Small intestine (tissue), 16 donors: ENCODE measurements around the gene KIAA0408. TPM values are rescaled to one million over a fixed set of nuclear protein-coding genes. Genes with fewer than 3 reads are reported as not detected.

ENCODE experiments used
- DNase-seq, 2 donors: peaks; one replicate each; pipeline versions ENCODE4 v3.0.0 to v3.0.0-alpha.2; 2013
- FAIRE-seq: peaks from 2 replicates; lab custom pipeline; 2012; peaks lifted over from hg19 to GRCh38; lab: Jason Lieb, UNC
- H3K27ac ChIP-seq, 3 donors: one replicate each; pipeline ENCODE4 v1.5.1; 2013; ENCODE audit warnings: low read length in 2 of 3, mild to moderate bottlenecking in 2 of 3, control low read depth in 1 of 3, inconsistent platforms in 1 of 3, low read depth in 1 of 3, moderate library complexity in 1 of 3
- H3K27me3 ChIP-seq, 3 donors: one replicate each; pipeline ENCODE4 v1.6.1; 2013; ENCODE audit warnings: low read length in 3 of 3, inconsistent platforms in 1 of 3; ENCODE audit not compliant: control insufficient read depth in 3 of 3, insufficient read depth in 3 of 3
- H3K36me3 ChIP-seq, 3 donors: one replicate each; pipeline ENCODE4 v1.6.1; 2013; ENCODE audit warnings: low read length in 3 of 3, inconsistent platforms in 1 of 3, low read depth in 1 of 3, mild to moderate bottlenecking in 1 of 3, moderate library complexity in 1 of 3; ENCODE audit not compliant: control insufficient read depth in 3 of 3, insufficient read depth in 2 of 3
- H3K4me1 ChIP-seq, 3 donors: one replicate each; pipeline ENCODE4 v1.6.1; 2013; ENCODE audit warnings: low read length in 2 of 3, inconsistent platforms in 1 of 3, low read depth in 1 of 3, mild to moderate bottlenecking in 1 of 3, moderate library complexity in 1 of 3; ENCODE audit not compliant: control insufficient read depth in 3 of 3, insufficient read depth in 2 of 3
- H3K4me3 ChIP-seq, 3 donors: one replicate each; pipeline ENCODE4 v1.5.1; 2013; ENCODE audit warnings: low read length in 3 of 3, control low read depth in 1 of 3, inconsistent platforms in 1 of 3, low read depth in 1 of 3, mild to moderate bottlenecking in 1 of 3, moderate library complexity in 1 of 3
- H3K9me3 ChIP-seq, 2 donors: one replicate each; pipeline ENCODE4 v1.6.1; 2013; ENCODE audit warnings: low read depth in 1 of 2, low read length in 1 of 2; ENCODE audit not compliant: control insufficient read depth in 2 of 2, insufficient read depth in 1 of 2
- WGBS, 3 donors: extraction: QIAGEN DNeasy Blood & Tissue Kit; methylation state at CpG; one replicate each; pipeline ENCODE4 v1.1.7; 2013; 5-methylcytosine and 5-hydroxymethylcytosine counted together
- long read RNA-seq, 10 donors: transcript quantifications; one replicate each; lab custom pipeline, GENCODE V29; 2026
- polyA plus RNA-seq, 4 donors: library from polyadenylated mRNA; stranded (reverse) in 3 of 4; unstranded in 1 of 4; fragments of 200-250 nt in 3 of 4; fragments of 120-200 nt in 1 of 4; gene quantifications; one replicate each; pipeline versions ENCODE4 v1.2.1 to v1.2.3, GENCODE V29; 2013
- donor health status: healthy with polysubstance abuse.
- donor health status: control.
- donor health status: control.
- donor health status: Bipolar disorder and iron deficiency.
- donor health status: healthy.

Gene KIAA0408
- 1 to 10 TPM in 3 of 4 donors, not detected in 1; 1.1 to 2.6 (median 2.0) TPM for polyA plus RNA-seq
- long read RNA-seq, donor 1, result 0 reads
- long read RNA-seq, donor 2, result 0 reads
- long read RNA-seq, donor 3, result 0 reads
- long read RNA-seq, donor 4, result 0 reads
- long read RNA-seq, donor 5, result 0 reads
- long read RNA-seq, donor 6, full-length matches to known transcripts, result 1 of 1 reads
- long read RNA-seq, donor 6, partial matches to known transcripts, result 0 of 1 reads
- long read RNA-seq, donor 6, other reads (novel, unspliced or antisense), result 0 of 1 reads
- long read RNA-seq, donor 7, result 0 reads
- long read RNA-seq, donor 8, result 0 reads
- long read RNA-seq, donor 9, result 0 reads
- long read RNA-seq, donor 10, partial matches to known transcripts, result 0 of 2 reads
- long read RNA-seq, donor 10, other reads (novel, unspliced or antisense), result 0 of 2 reads

GRCh38 chr6:127459231-127459641 is at the start of gene KIAA0408:
Gene KIAA0408, minus strand, starts transcription at chr6:127459389. Its CDS starts 5,408 bp downstream, at chr6:127453981.
- 15 to 25% (median 21%) methylated on average over 4 of the region's 4 CpGs for WGBS, 3 donors
- Histone ChIP-seq H3K4me3 (peak within 1 kb of the TSS in 1 of 3 donors; percentile 12), H3K4me1 (no peaks in the 10 kb centered on the region), H3K36me3 (no peaks in the 10 kb centered on the region), H3K27me3 (peaks cover 0 to 3% (median 0%) of the 10 kb centered on the region in 3 donors), H3K9me3 (no peaks in the 10 kb centered on the region), H3K27ac (peak within 1 kb of the TSS in 2 of 3 donors; percentile 57 to 84)
- FAIRE-seq (no peak), DNase-seq (peak; percentile 12 to 30)

- Histone ChIP-seq H3K36me3 (no peaks in the 10 kb centered on the region), H3K27ac (no peak overlapping the region), H3K9me3 (no peaks in the 10 kb centered on the region), H3K4me3 (no peak overlapping the region), H3K4me1 (no peaks in the 10 kb centered on the region), H3K27me3 (no peaks in the 10 kb centered on the region)
- 33 to 70% (median 34%) methylated on average over 1 of the region's 1 CpG for WGBS, 3 donors
- DNase-seq (no peak), FAIRE-seq (no peak)
These were observed 47.7 kb upstream of the KIAA0408 start for GRCh38 chr6:127506894-127507293.

DNA sequence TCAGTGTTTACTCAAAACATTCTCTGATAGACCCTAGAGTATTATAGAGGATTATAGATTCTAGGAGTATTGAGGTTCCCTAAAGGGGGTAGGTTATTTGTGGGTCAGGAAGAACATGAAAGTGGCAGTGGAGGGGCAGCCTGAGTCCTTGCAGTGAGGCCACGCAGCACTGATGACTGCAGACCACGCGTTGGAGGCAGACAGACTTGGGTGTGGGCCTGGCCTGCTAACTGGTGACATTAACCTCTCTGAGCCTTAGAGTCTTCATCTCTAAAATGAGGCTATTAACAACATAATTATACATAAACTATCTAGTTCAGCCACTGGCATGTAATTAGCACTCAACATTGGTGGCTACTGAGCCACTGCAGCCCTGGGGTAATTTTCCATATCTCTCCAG is 43.8 kb upstream of the KIAA0408 start:
- no peaks in the 10 kb centered on the region for H3K36me3 ChIP-seq
- H3K4me1 ChIP-seq, result no peaks in the 10 kb centered on the region
- FAIRE-seq, result no peak
- H3K4me3 ChIP-seq, result no peak overlapping the region
- H3K9me3 ChIP-seq, result no peaks in the 10 kb centered on the region
- WGBS, 3 donors, result 85 to 94% (median 94%) methylated on average over 3 of the region's 3 CpGs
- no peaks in the 10 kb centered on the region for H3K27me3 ChIP-seq
- DNase-seq, result no peak
- no peak overlapping the region for H3K27ac ChIP-seq

GRCh38 chr6:127497410-127497809 is 38.2 kb upstream of the KIAA0408 start:
- no peak for DNase-seq
- FAIRE-seq, result no peak
- Histone ChIP-seq H3K36me3 (no peaks in the 10 kb centered on the region), H3K9me3 (no peaks in the 10 kb centered on the region), H3K4me1 (no peaks in the 10 kb centered on the region), H3K4me3 (no peak overlapping the region), H3K27ac (no peak overlapping the region), H3K27me3 (no peaks in the 10 kb centered on the region)
- WGBS, 3 donors, result 33 to 57% (median 49%) methylated on average over 1 of the region's 1 CpG

GRCh38 chr6:127496471-127496870 is 37.3 kb upstream of the KIAA0408 start:
- 84 to 94% (median 85%) methylated on average over 1 of the region's 1 CpG for WGBS, 3 donors
- H3K27me3 ChIP-seq, result no peaks in the 10 kb centered on the region

DNA sequence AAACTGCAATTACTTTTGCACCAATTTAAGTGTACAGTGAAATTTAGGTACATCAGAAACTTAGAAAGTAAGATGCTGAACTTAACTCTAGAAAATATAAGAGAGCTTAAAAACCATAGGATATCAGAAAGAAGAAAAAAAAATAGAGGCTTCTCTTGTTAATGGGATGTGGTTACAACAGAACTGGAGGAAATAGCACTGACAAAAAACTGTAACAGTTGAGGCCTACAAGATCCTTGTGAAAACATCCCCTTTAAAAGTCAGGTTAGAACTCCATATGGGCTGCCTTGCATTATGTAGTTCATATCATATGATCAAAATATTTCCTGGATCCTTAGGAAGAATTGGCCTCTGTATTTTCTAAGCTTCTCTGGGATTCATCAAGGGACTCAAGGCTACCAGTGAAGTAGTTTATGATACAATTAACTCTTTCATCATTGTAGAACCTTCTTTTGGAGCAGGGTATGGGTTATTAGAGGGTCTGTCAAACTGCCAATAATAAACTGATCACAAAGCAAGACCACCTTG is 35.1 kb upstream of the KIAA0408 start:
- H3K4me1 ChIP-seq, result no peaks in the 10 kb centered on the region
- no peak overlapping the region for H3K4me3 ChIP-seq
- DNase-seq (no peak), FAIRE-seq (no peak)
- no peaks in the 10 kb centered on the region for H3K36me3 ChIP-seq
- H3K9me3 ChIP-seq, result no peaks in the 10 kb centered on the region
- no peaks in the 10 kb centered on the region for H3K27me3 ChIP-seq
- no peak overlapping the region for H3K27ac ChIP-seq

More at GRCh38 chr6:127496471-127496870, 37.3 kb upstream of the KIAA0408 start:
- H3K4me3 ChIP-seq, result no peak overlapping the region
- no peak for FAIRE-seq
- no peaks in the 10 kb centered on the region for H3K4me1 ChIP-seq
- DNase-seq, result no peak
- no peaks in the 10 kb centered on the region for H3K9me3 ChIP-seq
- no peaks in the 10 kb centered on the region for H3K36me3 ChIP-seq
- no peak overlapping the region for H3K27ac ChIP-seq

- 83 to 97% (median 89%) methylated on average over 1 of the region's 1 CpG for WGBS, 3 donors
- Histone ChIP-seq H3K4me3 (no peak overlapping the region), H3K4me1 (peaks cover 0 to 5% (median 0%) of the 10 kb centered on the region in 3 donors), H3K27ac (no peak overlapping the region), H3K9me3 (no peaks in the 10 kb centered on the region), H3K27me3 (no peaks in the 10 kb centered on the region), H3K36me3 (no peaks in the 10 kb centered on the region)
- FAIRE-seq (no peak), DNase-seq (no peak)
These were observed 30.1 kb upstream of the KIAA0408 start for GRCh38 chr6:127489248-127489647.

- Histone ChIP-seq H3K27me3 (no peaks in the 10 kb centered on the region), H3K36me3 (no peaks in the 10 kb centered on the region), H3K4me3 (no peak overlapping the region), H3K27ac (no peak overlapping the region), H3K4me1 (peaks cover 0 to 10% (median 0%) of the 10 kb centered on the region in 3 donors), H3K9me3 (no peaks in the 10 kb centered on the region)
- DNase-seq (no peak), FAIRE-seq (no peak)
- WGBS, 3 donors, result 91 to 94% (median 92%) methylated on average over 3 of the region's 3 CpGs
These were observed 27.7 kb upstream of the KIAA0408 start for GRCh38 chr6:127486934-127487333.
